GM18858 (cell line): ENCODE results near the gene MAGIX.

Source experiments
- ATAC-seq: cut with Tn5 transposase; IDR thresholded peaks from one replicate; pipeline ENCODE4 v1.9.1; 2021; ENCODE audit not compliant: unreplicated experiment

The MAGIX gene

DNA sequence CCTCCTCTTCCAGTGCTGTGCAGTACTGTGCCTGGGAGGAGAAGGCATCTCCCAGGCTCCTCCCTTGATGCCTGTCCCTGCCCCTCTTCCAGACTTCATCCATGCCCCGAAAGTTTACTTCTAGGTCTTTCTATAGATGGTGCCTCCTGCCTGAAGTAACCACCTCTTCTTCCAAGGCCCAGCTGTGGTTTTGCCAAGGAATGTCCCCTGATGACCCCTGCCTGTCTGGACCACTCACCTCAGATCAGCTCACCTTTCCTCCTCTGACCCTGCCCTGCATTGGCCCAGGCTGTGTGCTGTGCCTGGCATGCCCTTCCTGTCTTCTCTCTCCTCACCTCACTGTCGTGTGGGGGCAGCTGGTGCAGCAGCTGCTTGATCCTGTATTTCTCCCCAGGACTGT is 16.8 kb downstream of the MAGIX start:
- ATAC-seq, result no peak

DNA sequence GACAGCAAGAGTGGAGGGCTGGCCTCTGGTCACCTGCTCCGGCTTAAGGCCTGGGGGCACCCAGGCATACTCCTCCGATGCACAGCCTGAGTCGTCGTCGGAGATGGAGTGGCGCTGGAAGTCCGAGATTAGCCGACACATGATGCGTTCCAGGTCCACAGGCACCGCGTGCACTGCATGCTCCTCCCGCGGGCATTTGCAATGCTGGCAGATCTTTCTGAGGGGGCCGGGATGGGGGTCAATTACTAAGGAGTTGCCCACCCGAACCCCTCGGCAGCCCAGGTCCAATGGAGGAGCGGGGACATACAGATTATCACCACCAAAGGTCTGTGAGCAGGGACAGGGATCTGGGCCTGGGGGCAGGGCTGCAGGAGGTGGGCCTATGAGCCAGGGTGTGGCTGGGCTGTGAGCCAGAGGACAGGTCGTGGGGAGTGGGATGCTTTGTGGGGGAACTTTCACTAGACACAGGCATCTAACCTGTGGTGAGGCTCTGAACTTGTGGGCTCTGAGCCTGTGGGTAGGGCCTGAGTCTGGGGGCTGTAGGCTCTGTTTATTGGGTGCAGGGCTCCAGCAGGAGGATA is 21.2 kb downstream of the MAGIX start:
- ATAC-seq, result no peak

DNA sequence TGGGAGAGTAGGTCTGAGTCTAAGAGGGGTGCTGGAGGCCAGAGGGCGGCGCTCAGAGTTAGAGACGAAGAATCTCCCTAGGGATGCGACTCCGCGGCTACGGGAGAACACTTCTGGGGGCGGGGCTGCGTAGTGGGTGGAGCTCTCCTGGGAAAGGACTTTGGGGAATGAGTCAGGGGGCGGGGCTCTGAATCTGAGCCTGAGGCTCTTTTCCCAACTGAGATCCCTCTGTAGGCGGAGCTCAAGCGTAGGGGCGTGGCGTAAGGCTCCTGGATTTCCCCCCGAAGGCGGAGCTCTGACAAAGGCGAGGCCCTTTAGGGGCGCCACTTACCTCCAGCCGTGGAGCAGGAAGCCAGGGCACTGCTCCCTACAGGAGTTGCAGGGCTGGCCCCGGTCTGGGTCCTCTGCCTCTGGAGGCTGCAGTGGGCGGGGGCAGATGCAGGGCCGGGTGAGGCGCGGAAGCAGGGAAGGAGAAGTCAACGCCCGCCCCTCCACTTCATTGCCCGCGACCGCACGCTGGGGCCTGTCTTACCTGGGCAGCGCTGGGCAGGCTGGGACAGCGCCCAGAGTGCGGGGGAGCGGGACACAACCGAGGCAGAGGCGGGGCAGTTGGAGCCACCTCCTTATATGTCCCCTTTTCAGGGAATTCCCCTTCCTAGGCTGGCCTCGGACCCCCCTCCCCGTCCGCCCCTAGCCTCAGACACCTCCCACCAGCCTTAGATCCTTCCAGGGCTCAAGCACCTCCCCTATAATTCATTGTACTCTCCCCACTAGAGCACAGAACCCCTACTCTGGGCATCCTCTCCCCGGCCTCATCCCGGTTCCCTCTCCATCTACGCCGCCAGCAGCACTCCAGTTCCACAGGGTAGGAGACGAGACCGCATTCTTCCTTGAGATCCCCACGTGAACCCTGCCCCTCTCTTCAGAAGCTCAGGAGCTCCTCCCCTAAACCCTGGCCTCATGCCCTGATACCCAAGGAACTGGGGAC is 22.0 kb downstream of the MAGIX start:
- ATAC-seq, result no peak

- peak; percentile 19 for ATAC-seq
Observed at GRCh38 chrX:49186125-49187027, 23.8 kb downstream of the MAGIX start, which contains the start of gene PRICKLE3. Gene PRICKLE3, minus strand, starts transcription at chrX:49186373. Its CDS starts 76 bp downstream, at chrX:49186297.

DNA sequence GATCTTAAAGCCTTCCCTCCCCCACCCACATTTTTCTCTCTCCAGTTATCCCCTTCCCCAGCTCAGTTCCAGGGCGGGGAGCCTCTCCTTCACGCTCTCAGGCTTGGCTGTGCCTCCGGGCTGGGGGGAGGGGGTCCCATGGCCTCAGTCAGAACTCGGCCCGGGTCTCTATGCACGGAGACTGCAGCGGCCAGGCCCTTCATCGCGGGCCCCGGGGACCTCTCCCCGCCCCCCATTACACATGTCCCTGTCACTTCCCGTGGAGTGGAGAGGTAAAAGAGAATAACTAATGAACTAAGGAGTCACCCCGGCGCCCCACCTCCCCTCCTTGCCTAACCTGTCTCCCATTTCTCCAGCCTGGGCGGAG is 24.5 kb downstream of the MAGIX start:
- no peak for ATAC-seq

DNA sequence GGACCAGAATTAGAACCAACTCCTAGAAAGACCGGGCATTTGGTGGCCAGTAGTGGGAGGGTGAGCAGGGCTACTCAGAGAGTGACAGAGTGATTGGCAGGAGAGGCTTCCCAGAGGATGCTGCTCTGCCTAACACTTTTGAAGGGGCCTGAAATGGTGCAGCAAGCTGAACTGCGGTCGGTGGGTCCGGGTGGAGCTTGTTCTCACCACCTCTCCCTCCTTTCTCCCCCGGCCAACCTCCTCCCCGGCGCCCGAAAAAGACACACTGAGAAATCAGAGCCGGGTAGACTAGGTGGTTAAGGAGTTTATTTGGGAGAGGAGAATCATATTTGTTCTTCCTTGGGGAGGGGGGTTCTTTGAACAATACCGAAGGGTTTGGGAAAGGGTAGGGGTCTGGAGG is 25.0 kb downstream of the MAGIX start:
- ATAC-seq, result no peak

GRCh38 chrX:49188468-49189076 is 26.0 kb downstream of the MAGIX start:
- no peak for ATAC-seq

DNA sequence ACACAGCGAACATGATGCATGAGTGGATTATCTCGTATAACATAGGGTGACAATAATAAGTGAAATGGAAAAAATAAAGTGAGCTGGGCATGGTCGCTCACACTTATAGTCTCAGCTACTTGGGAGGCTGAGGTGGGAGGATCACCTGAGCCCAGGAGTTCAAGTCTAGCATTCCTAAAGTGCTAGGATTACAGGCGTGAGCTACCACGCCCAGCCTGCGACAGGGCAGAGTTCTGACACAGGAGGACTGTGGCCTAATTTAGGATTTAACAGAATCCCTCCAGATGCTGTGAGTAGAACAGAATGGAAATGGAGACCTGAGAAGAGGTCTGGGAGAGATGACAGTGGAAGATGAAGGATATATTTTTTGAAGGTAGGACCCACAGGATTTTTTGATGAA is 27.0 kb downstream of the MAGIX start:
- no peak for ATAC-seq

- ATAC-seq, result peak; percentile 86
Observed at GRCh38 chrX:49190821-49191573, 28.4 kb downstream of the MAGIX start.

GRCh38 chrX:49191574-49192011 is 29.0 kb downstream of the MAGIX start:
- peak; percentile 7 for ATAC-seq

- no peak for ATAC-seq
Observed at GRCh38 chrX:49192722-49193328, 30.3 kb downstream of the MAGIX start.

DNA sequence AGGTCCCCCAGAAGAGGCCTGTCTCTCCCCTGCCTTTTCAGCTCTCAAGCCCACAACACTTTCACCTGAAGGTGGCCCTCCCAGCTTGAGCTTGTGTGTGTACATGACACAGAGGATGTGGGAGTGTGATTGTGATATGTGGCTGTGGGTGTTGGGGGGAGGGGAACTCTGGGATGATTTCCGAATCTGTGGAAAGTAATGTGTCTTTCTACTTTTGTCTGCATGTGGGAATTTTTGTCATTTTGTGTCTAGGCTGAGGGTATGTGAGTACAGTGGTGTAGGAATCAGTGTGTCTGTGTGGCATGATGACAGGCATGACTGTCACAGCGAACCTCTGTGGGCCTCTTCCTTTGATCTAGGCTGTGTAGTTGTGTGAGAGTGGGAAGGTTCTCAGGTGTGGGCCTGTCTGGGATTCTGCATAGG is 31.0 kb downstream of the MAGIX start:
- ATAC-seq, result no peak

- ATAC-seq, result no peak
Observed at GRCh38 chrX:49197543-49198087, 35.1 kb downstream of the MAGIX start.

DNA sequence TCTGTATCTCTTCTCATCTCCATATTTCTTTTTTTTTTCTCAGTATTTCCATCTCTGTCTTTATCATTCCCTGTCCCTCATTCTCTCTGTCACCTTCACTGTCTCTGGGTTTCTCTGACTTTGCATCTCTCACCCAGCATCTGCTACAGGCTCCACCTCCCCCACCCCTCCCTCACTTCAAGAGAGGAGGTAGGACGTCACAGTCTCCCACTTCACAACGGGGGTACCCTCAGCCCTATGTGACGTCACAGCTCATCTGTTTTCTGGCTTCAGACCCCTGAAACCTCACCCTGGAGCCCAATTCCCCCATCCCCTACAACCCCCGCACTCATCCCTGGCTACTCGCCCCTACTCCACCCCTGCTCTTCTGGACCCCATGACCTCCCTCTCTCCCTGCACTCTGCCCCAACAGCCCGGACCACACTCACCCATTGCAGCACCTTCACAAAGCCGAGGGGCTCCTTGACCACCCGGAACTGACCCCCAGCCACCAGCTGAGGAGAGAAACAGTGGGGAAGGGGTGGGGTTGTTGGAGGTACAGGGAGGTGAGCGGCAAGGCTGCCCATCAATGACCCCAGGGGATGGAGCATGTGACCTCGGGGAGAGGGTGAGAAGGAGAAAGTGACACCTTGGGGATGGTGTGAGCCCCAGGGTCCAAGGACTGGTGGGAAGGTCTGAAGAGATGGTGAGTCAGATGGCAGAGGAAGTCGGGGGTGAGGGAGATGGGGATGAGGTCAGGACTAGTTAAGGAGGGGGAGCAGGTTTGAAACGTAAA is 36.2 kb downstream of the MAGIX start:
- ATAC-seq, result no peak

DNA sequence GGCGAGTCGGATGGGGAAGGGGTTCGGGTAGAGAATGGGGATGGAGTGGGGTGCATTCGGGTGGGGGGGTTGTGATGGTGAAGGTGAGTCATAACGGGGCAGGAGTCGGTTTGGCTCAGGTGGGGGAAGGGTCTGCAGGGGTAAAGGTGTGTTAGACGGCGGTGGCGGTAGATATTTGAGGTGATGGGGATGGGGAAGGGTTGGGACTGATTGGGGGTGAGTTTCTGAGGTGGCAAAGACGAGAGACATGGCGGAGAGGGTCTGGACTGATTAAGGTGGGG is 36.7 kb downstream of the MAGIX start:
- ATAC-seq, result no peak

- peak; percentile 81 for ATAC-seq
Observed at GRCh38 chrX:49199906-49200771, 37.6 kb downstream of the MAGIX start, which contains the start of gene SYP. Gene SYP, minus strand, starts transcription at chrX:49200193. Its CDS starts 7 bp downstream, at chrX:49200186.

DNA sequence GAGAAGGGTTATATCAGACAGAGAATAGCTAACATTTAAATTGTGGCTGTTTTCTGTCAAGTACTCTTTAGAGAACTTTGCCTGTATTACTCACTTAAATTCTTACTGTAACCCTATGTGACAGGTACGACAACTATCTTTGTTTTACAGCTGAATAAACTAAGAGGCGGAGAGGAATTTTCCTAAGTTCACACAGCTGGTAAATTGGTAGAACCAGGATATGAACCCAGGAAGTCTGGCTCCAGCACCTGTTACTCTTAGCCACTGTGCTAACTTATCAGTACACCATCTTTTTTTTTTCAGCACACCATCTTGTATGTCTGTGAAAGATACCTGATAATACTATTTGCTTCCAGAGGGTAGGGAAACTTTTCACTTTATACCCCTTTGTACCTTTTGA is 39.5 kb downstream of the MAGIX start:
- ATAC-seq, result no peak

DNA sequence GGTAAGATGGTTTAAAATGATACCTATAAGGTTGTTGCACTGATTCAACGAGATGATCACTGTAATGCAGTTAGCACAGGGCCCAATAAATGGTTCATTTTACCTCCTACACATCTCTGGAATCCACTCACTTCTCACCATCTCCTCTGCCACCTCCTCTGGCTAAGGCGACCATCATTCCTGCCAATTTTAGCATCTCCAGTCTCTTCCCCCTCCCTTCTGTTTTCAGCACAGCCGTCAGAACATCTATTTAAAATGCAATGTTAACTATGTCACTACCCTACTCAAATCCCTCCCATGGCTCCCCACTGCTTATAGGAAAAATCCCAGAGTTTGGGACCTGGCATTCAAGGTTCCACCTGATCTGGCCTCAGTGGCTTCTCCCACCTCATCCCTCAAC is 41.0 kb downstream of the MAGIX start:
- ATAC-seq, result no peak
